A549 (cell line): ENCODE data around the gene RPL32. TPM values are rescaled to one million over a fixed set of nuclear protein-coding genes. Genes with fewer than 3 reads are reported as not detected.

ENCODE experiments used
- ATAC-seq, 2 experiments: fragments of 200-7000 bp in 1 of 2; fragments of >200 bp in 1 of 2; cut with Nextera tagmentation in 1 of 2; cut with Tn5 transposase in 1 of 2; 3 replicates each; pipeline versions ENCODE4 v1.8.0 to v1.9.1; 2018 to 2020; ENCODE audit warnings: mild to moderate bottlenecking in 1 of 2, moderate library complexity in 1 of 2
- CTCF ChIA-PET: fragments of 300-600 bp; sonication (Branson Sonifier 250); formaldehyde crosslinking; extraction: SDS; loops from one replicate; lab custom pipeline; 2021; ENCODE audit warnings: antibody characterized with exemption, inconsistent platforms; lab: Yijun Ruan, JAX
- POLR2A ChIA-PET: fragments of 350-600 bp; formaldehyde crosslinking; extraction: SDS; loops from one replicate; lab custom pipeline; 2021; ENCODE audit warnings: antibody characterized with exemption, inconsistent platforms; lab: Yijun Ruan, JAX
- DNase-seq, 2 experiments: peaks; one replicate each; pipeline versions ENCODE4 v3.0.0 to v3.0.0-alpha.2; 2011 to 2016; ENCODE audit warnings: low read depth in 1 of 2, low spot score in 1 of 2
- FAIRE-seq: peaks from 2 replicates; lab custom pipeline; 2011; peaks lifted over from hg19 to GRCh38; lab: Jason Lieb, UNC
- H3K27ac ChIP-seq, 2 experiments: fragments of >200 bp; sonication (Bioruptor Twin); formaldehyde crosslinking; 3 replicates each; pipeline ENCODE4 v1.5.1; 2016 to 2017
- H3K4me1 ChIP-seq: fragments of >200 bp; sonication (Bioruptor Twin); formaldehyde crosslinking; 3 replicates; pipeline ENCODE4 v1.6.1; 2016
- H3K4me2 ChIP-seq: fragments of >200 bp; sonication (Bioruptor Twin); formaldehyde crosslinking; 3 replicates; pipeline ENCODE4 v1.6.1; 2016
- H3K4me3 ChIP-seq: fragments of >200 bp; sonication (Bioruptor Twin); formaldehyde crosslinking; 3 replicates; pipeline ENCODE4 v1.5.1; 2016
- H3K9me3 ChIP-seq: fragments of >200 bp; sonication (Bioruptor Twin); formaldehyde crosslinking; 3 replicates; pipeline ENCODE4 v1.6.1; 2016
- EHF ChIP-seq: fragments of 250-450 bp; sonication (Bioruptor Pico); IDR thresholded peaks from 2 replicates; pipeline ENCODE4 v1.5.0; 2020; ENCODE audit warnings: mild to moderate bottlenecking
- EP300 ChIP-seq, 2 experiments: fragments of >200 bp; sonication (Bioruptor Twin); formaldehyde crosslinking; IDR thresholded peaks; 2 replicates in 1 of 2; 3 replicates in 1 of 2; pipeline ENCODE4 v1.6.1; 2016 to 2017
- FOSB ChIP-seq: fragments of 250-450 bp; sonication (Bioruptor Pico); IDR thresholded peaks from 2 replicates; pipeline ENCODE4 v1.5.0; 2020; ENCODE audit warnings: mild to moderate bottlenecking, moderate library complexity
- GATA3 ChIP-seq: IDR thresholded peaks from 2 replicates; pipeline ENCODE4 v1.6.1; 2012; ENCODE audit warnings: borderline replicate concordance
- HDAC2 ChIP-seq: fragments of 200-600 bp; sonication (generic); IDR thresholded peaks from 2 replicates; pipeline ENCODE4 v1.6.1; 2016
- HEYL ChIP-seq: fragments of 250-450 bp; sonication (Bioruptor Pico); IDR thresholded peaks from 2 replicates; pipeline ENCODE4 v1.8.0; 2021; ENCODE audit warnings: mild to moderate bottlenecking, moderate library complexity
- JUN ChIP-seq, 2 experiments: fragments of >200 bp; sonication (Bioruptor Twin); formaldehyde crosslinking; IDR thresholded peaks; 2 replicates in 1 of 2; 3 replicates in 1 of 2; pipeline ENCODE4 v1.6.1; 2016 to 2017
- MAFK ChIP-seq: fragments of 450-650 bp; IDR thresholded peaks from 2 replicates; pipeline ENCODE4 v1.6.1; 2014; ENCODE audit not compliant: partially characterized antibody
- MAZ ChIP-seq: fragments of 150-350 bp; IDR thresholded peaks from 2 replicates; pipeline ENCODE4 v1.6.1; 2014; ENCODE audit warnings: antibody characterized with exemption, low read depth, low read length, borderline replicate concordance
- MYC ChIP-seq: IDR thresholded peaks from 2 replicates; pipeline ENCODE4 v1.6.1; 2012; ENCODE audit warnings: mild to moderate bottlenecking, inconsistent platforms, low read length, improper control_type of control experiment, borderline replicate concordance
- NPAS2 ChIP-seq: fragments of 250-450 bp; sonication (Bioruptor Pico); IDR thresholded peaks from 2 replicates; pipeline ENCODE4 v1.8.0; 2022; ENCODE audit warnings: mild to moderate bottlenecking, moderate library complexity, borderline replicate concordance
- POLR2A ChIP-seq: IDR thresholded peaks from 2 replicates; pipeline ENCODE4 v1.6.1; 2012; ENCODE audit warnings: mild to moderate bottlenecking, low read length
- POLR2AphosphoS2 ChIP-seq: conservative IDR thresholded peaks from 2 replicates; pipeline ENCODE4 v1.6.1; 2012; ENCODE audit warnings: low read length, improper control_type of control experiment, inconsistent platforms
- RFX5 ChIP-seq: fragments of 450-650 bp; IDR thresholded peaks from 2 replicates; pipeline ENCODE4 v1.7.1; 2014; ENCODE audit warnings: antibody characterized with exemption, mild to moderate bottlenecking, moderate library complexity
- ZC3H11A ChIP-seq: fragments of 450-650 bp; IDR thresholded peaks from 2 replicates; pipeline ENCODE4 v1.6.1; 2014; ENCODE audit warnings: antibody characterized with exemption, mild to moderate bottlenecking
- ZFP36 ChIP-seq: fragments of 450-650 bp; IDR thresholded peaks from 2 replicates; pipeline ENCODE4 v1.6.1; 2014; ENCODE audit warnings: borderline replicate concordance; ENCODE audit not compliant: partially characterized antibody
- WGBS: methylation state at CpG from one replicate; pipeline ENCODE4 v1.1.6; 2017; ENCODE audit errors: missing lambda C conversion rate; 5-methylcytosine and 5-hydroxymethylcytosine counted together
- polyA plus RNA-seq, 4 experiments: library from polyadenylated mRNA; depleted of rRNA in 3 of 4; stranded (reverse); fragments of >200 nt; fragmentation: RNase III in 1 of 4; extraction: RNeasy Plus Mini Kit Qiagen cat#74134 plus additional on column Dnase treatment in 1 of 4; gene quantifications; 2 replicates in 3 of 4; 3 replicates in 1 of 4; pipeline ENCODE4 v1.2.3, GENCODE V29; 2011 to 2017
- TF ChIP-seq, protein P1 (sequence below): fragments of 250-450 bp; sonication (Bioruptor Pico); IDR thresholded peaks from 2 replicates; pipeline ENCODE4 v1.5.0; 2020; ENCODE audit warnings: low read depth, mild to moderate bottlenecking, moderate library complexity
- TF ChIP-seq, protein P2 (sequence below): fragments of 150-350 bp; IDR thresholded peaks from 2 replicates; pipeline ENCODE4 v1.6.1; 2014; ENCODE audit warnings: low read depth, mild to moderate bottlenecking, low read length
- TF ChIP-seq, protein P3 (sequence below): fragments of >200 bp; sonication (Bioruptor Twin); formaldehyde crosslinking; IDR thresholded peaks from 3 replicates; pipeline ENCODE4 v1.6.1; 2016
- TF ChIP-seq, protein P4 (sequence below): fragments of 200-600 bp; sonication (generic); IDR thresholded peaks from 2 replicates; pipeline ENCODE4 v1.6.1; 2016; ENCODE audit warnings: antibody characterized with exemption, mild to moderate bottlenecking, moderate library complexity

Gene RPL32
- polyA plus RNA-seq, 2 of the 4 experiments (the other 2 are of a cell fraction) = 2,144 to 2,852 TPM

DNA sequence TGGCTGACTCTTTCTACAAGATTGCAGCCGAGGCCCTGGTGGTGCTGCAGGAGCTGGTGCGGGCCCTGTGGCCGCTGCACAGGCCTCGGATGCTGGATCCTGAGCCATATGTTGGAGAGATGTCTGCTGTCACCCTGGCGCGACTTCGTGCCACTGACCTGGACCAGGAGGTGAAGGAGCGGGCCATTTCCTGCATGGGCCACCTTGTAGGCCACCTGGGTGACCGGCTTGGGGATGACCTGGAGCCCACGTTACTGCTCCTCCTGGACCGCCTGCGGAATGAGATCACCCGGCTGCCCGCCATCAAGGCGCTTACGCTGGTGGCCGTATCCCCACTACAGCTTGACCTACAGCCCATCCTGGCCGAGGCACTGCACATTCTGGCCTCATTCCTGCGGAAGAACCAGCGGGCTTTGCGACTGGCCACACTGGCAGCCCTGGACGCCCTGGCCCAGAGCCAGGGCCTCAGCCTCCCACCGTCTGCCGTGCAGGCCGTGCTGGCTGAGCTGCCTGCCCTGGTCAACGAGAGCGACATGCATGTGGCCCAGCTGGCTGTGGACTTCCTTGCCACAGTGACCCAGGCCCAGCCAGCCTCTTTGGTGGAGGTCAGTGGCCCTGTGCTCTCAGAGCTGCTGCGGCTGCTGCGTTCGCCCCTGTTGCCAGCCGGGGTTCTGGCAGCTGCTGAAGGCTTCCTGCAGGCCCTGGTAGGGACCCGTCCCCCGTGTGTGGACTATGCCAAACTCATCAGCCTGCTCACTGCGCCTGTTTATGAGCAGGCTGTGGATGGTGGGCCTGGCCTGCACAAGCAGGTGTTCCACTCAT lies 24.6 kb downstream of the RPL32 start (continued):
- TF ChIP-seq RFX5 (no peak), GATA3 (no peak), EHF (CRISPR knock-in tag) (no peak), NPAS2 (CRISPR knock-in tag) (no peak)

DNA sequence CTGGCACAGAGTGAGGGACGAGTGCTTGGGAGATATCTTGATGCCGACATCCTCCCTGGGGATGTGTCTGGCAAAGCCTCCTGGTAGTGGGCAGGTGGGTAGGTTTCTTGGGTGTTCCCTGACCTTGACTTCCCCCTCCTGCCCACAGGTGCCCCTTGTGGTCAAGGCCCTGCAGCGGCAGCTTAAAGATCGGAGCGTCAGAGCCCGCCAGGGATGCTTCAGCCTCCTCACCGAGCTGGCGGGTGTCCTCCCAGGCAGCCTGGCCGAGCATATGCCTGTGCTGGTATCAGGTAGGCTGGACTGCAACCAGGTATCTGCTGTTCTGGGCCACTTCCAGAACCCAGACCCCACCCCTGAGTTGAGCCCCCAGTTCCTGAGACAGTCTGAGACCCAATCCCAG lies 25.6 kb downstream of the RPL32 start:
- FAIRE-seq (no peak), DNase-seq (no peak), ATAC-seq (peak in 1 of 2 experiments; percentile 26; a peak in 3 of 6 replicates)
- Histone ChIP-seq H3K27ac (no peak overlapping the region), H3K4me2 (no peak overlapping the region), H3K9me3 (no peaks in the 10 kb centered on the region), H3K4me3 (no peak overlapping the region), H3K4me1 (peaks cover 3% of the 10 kb centered on the region; the same call in 2 of the 3 replicates)
- ChIA-PET POLR2A (no interaction called here), CTCF (interaction anchor here (0.9 to 9.9 kb wide), 4 partner anchors 8 to 25 kb away, joined by 3 to 113 read pairs (median 3); no protein-coding TSS in a partner anchor)
- WGBS = 80% methylated on average over 9 of the region's 9 CpGs
- TF ChIP-seq MAZ (no peak), ZC3H11A (no peak), FOSB (CRISPR knock-in tag) (no peak), POLR2A (no peak), MYC (no peak), HDAC2 (no peak), NPAS2 (CRISPR knock-in tag) (no peak), JUN (IDR thresholded peaks at IDR 0.05) (no peak), HEYL (no peak)
- TF ChIP-seq, protein P1, sequence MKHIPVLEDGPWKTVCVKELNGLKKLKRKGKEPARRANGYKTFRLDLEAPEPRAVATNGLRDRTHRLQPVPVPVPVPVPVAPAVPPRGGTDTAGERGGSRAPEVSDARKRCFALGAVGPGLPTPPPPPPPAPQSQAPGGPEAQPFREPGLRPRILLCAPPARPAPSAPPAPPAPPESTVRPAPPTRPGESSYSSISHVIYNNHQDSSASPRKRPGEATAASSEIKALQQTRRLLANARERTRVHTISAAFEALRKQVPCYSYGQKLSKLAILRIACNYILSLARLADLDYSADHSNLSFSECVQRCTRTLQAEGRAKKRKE (CRISPR knock-in tag) = no peak
- TF ChIP-seq, protein P2, sequence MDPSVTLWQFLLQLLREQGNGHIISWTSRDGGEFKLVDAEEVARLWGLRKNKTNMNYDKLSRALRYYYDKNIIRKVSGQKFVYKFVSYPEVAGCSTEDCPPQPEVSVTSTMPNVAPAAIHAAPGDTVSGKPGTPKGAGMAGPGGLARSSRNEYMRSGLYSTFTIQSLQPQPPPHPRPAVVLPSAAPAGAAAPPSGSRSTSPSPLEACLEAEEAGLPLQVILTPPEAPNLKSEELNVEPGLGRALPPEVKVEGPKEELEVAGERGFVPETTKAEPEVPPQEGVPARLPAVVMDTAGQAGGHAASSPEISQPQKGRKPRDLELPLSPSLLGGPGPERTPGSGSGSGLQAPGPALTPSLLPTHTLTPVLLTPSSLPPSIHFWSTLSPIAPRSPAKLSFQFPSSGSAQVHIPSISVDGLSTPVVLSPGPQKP = no peak
- TF ChIP-seq, all 56 proteins: peak for 0

DNA sequence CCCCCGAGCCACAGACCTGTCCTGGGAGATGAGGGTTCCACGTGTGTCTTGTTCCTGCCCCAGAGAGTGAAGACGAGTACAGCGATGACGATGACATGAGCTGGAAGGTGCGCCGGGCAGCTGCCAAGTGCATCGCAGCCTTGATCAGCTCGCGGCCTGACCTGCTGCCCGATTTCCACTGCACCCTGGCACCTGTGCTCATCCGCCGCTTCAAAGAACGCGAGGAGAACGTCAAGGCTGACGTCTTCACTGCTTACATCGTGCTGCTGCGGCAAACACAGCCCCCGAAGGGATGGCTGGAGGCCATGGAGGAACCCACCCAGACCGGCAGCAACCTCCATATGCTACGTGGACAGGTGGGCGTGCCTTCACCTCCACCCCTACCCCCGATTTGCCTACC lies 26.3 kb downstream of the RPL32 start:
- FAIRE-seq (no peak), ATAC-seq (no peak), DNase-seq (no peak)
- H3K4me1 ChIP-seq = peaks cover 5% of the 10 kb centered on the region; the same call in 2 of the 3 replicates
- POLR2A ChIA-PET = no interaction called here
- no peak overlapping the region for H3K27ac ChIP-seq
- H3K4me3 ChIP-seq = no peak overlapping the region
- 80% methylated on average over 22 of the region's 24 CpGs for WGBS
- no peak overlapping the region for H3K4me2 ChIP-seq
- TF ChIP-seq EP300 (IDR thresholded peaks at IDR 0.05) = no peak
- no peak for TF ChIP-seq MAFK
- TF ChIP-seq, protein P3, sequence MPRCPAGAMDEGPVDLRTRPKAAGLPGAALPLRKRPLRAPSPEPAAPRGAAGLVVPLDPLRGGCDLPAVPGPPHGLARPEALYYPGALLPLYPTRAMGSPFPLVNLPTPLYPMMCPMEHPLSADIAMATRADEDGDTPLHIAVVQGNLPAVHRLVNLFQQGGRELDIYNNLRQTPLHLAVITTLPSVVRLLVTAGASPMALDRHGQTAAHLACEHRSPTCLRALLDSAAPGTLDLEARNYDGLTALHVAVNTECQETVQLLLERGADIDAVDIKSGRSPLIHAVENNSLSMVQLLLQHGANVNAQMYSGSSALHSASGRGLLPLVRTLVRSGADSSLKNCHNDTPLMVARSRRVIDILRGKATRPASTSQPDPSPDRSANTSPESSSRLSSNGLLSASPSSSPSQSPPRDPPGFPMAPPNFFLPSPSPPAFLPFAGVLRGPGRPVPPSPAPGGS = no peak
- TF ChIP-seq, protein P4, sequence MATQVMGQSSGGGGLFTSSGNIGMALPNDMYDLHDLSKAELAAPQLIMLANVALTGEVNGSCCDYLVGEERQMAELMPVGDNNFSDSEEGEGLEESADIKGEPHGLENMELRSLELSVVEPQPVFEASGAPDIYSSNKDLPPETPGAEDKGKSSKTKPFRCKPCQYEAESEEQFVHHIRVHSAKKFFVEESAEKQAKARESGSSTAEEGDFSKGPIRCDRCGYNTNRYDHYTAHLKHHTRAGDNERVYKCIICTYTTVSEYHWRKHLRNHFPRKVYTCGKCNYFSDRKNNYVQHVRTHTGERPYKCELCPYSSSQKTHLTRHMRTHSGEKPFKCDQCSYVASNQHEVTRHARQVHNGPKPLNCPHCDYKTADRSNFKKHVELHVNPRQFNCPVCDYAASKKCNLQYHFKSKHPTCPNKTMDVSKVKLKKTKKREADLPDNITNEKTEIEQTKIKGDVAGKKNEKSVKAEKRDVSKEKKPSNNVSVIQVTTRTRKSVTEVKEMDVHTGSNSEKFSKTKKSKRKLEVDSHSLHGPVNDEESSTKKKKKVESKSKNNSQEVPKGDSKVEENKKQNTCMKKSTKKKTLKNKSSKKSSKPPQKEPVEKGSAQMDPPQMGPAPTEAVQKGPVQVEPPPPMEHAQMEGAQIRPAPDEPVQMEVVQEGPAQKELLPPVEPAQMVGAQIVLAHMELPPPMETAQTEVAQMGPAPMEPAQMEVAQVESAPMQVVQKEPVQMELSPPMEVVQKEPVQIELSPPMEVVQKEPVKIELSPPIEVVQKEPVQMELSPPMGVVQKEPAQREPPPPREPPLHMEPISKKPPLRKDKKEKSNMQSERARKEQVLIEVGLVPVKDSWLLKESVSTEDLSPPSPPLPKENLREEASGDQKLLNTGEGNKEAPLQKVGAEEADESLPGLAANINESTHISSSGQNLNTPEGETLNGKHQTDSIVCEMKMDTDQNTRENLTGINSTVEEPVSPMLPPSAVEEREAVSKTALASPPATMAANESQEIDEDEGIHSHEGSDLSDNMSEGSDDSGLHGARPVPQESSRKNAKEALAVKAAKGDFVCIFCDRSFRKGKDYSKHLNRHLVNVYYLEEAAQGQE = no peak
- no peak for TF ChIP-seq FOSB (CRISPR knock-in tag)
- TF ChIP-seq ZFP36 = no peak
- TF ChIP-seq POLR2AphosphoS2 = no peak
- H3K9me3 ChIP-seq = no peaks in the 10 kb centered on the region
- CTCF ChIA-PET = interaction anchor here (0.9 to 9.9 kb wide), 3 partner anchors 8 to 27 kb away, joined by 3 to 113 read pairs (median 4); no protein-coding TSS in a partner anchor
